Left lung (tissue), 10 donors: ENCODE data around the gene RTN4RL1. TPM values are rescaled to one million over a fixed set of nuclear protein-coding genes. Genes with fewer than 3 reads are reported as not detected.
"Not testable (repeated sequence)": the region's sequence is repeated elsewhere in the genome, so short reads cannot be mapped to it uniquely, and the experiment has no call there.

ENCODE experiments used
- ATAC-seq: fragments of 200-7000 bp; cut with Tn5 transposase; one replicate; pipeline ENCODE4 v1.9.1; 2020; ENCODE audit warnings: moderate library complexity
- DNase-seq, 4 donors: peaks; one replicate each; pipeline ENCODE4 v3.0.0-alpha.2; 2013 to 2020
- H3K27ac ChIP-seq, 2 donors: fragments of 200-600 bp; sonication (generic) in 1 of 2; one replicate each; pipeline versions ENCODE4 v1.5.0 to v1.8.0; 2020 to 2021
- H3K27me3 ChIP-seq, 2 donors: fragments of 200-600 bp; sonication (generic) in 1 of 2; one replicate each; pipeline versions ENCODE4 v1.5.0 to v1.8.0; 2020 to 2021
- H3K36me3 ChIP-seq, 2 donors: fragments of 200-600 bp; sonication (generic) in 1 of 2; one replicate each; pipeline versions ENCODE4 v1.5.0 to v1.8.0; 2020 to 2021
- H3K4me1 ChIP-seq, 2 donors: fragments of 200-600 bp; one replicate each; pipeline ENCODE4 v1.8.0; 2021
- H3K4me3 ChIP-seq, 2 donors: fragments of 200-600 bp; sonication (generic) in 1 of 2; one replicate each; pipeline versions ENCODE4 v1.5.0 to v1.8.0; 2020 to 2021; ENCODE audit warnings: mild to moderate bottlenecking in 1 of 2
- H3K9me3 ChIP-seq, 2 donors: fragments of 200-600 bp; sonication (generic) in 1 of 2; one replicate each; pipeline versions ENCODE4 v1.5.0 to v1.8.0; 2020 to 2021
- intact Hi-C, 2 donors: fragments of 100-400 bp; cut with DNase I; formaldehyde crosslinking; loops; one replicate each; pipeline versions ENCODE4 v1.11.2 to v1.14.2; 2022
- polyA plus RNA-seq, 6 donors: library from polyadenylated mRNA; unstranded; fragments of 120-200 nt; gene quantifications; one replicate each; pipeline ENCODE4 v1.2.1, GENCODE V29; 2013; ENCODE audit not compliant: insufficient read length in 6 of 6
- total RNA-seq, 2 donors: library from RNA; stranded (reverse); fragmentation: NEBNext Ultra II Directional; extraction: Animal tissue kit (Norgen Biotek cat#: 25700); gene quantifications; one replicate each; pipeline ENCODE4 v1.2.1, GENCODE V29; 2021
- TF ChIP-seq, protein P1 (sequence below), 2 donors: fragments of 200-600 bp; sonication (generic) in 1 of 2; IDR thresholded peaks; one replicate each; pipeline versions ENCODE4 v1.5.0 to v1.8.0; 2021; ENCODE audit warnings: antibody characterized with exemption in 2 of 2
- donor health status: DM: no; HTN: yes; CAD: no.
- donor health status: DM: no; HTN: no; CAD: no.

Gene RTN4RL1
- total and polyA plus RNA-seq, 8 donors: 0.34 to 5.1 (median 0.51) TPM

DNA sequence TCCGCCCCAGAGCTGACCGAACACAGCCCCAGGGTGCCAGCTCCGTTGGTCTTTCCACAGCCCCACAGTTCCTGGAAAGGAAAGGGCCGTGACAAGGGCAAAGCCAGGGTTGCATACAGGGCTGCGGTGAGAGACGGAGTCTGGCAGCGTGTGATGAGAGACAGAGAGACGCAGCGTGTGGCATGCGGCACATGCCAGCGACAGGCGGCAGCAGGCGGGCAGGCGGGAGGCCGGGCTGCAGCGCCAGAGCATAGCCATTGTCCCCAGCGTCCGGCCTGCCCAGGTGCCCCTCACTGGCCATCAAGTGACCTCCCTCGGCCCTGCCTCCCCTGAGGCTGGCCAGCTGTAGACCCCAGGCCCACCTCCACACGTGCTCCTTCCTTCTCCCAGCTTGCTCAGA lies 8.6 kb downstream of the RTN4RL1 start:
- Histone ChIP-seq H3K9me3 (no peaks in the 10 kb centered on the region), H3K27me3 (peaks cover 0 to 31% of the 10 kb centered on the region in 2 donors), H3K36me3 (no peaks in the 10 kb centered on the region), H3K4me1 (peaks cover 5 to 8% of the 10 kb centered on the region in 2 donors), H3K27ac (no peak overlapping the region), H3K4me3 (no peak overlapping the region)
- DNase-seq: no peak
- ATAC-seq: no peak
- TF ChIP-seq, protein P1, sequence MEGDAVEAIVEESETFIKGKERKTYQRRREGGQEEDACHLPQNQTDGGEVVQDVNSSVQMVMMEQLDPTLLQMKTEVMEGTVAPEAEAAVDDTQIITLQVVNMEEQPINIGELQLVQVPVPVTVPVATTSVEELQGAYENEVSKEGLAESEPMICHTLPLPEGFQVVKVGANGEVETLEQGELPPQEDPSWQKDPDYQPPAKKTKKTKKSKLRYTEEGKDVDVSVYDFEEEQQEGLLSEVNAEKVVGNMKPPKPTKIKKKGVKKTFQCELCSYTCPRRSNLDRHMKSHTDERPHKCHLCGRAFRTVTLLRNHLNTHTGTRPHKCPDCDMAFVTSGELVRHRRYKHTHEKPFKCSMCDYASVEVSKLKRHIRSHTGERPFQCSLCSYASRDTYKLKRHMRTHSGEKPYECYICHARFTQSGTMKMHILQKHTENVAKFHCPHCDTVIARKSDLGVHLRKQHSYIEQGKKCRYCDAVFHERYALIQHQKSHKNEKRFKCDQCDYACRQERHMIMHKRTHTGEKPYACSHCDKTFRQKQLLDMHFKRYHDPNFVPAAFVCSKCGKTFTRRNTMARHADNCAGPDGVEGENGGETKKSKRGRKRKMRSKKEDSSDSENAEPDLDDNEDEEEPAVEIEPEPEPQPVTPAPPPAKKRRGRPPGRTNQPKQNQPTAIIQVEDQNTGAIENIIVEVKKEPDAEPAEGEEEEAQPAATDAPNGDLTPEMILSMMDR (IDR thresholded peaks at IDR 0.05): no peak
- intact Hi-C loops: no loop called here

GRCh38 chr17:2015314-2015713 lies 9.8 kb downstream of the RTN4RL1 start:
- H3K4me3 ChIP-seq: no peak overlapping the region
- DNase-seq: no peak
- TF ChIP-seq, protein P1 (IDR thresholded peaks at IDR 0.05): no peak
- intact Hi-C loops: no loop called here
- no peak overlapping the region for H3K27ac ChIP-seq
- H3K27me3 ChIP-seq: peaks cover 0 to 22% of the 10 kb centered on the region in 2 donors
- peaks cover 8 to 13% of the 10 kb centered on the region in 2 donors for H3K4me1 ChIP-seq
- no peak for ATAC-seq
- H3K9me3 ChIP-seq: no peaks in the 10 kb centered on the region
- H3K36me3 ChIP-seq: no peaks in the 10 kb centered on the region

- TF ChIP-seq, protein P1 (IDR thresholded peaks at IDR 0.05): no peak
- H3K27ac ChIP-seq: no peak overlapping the region
- intact Hi-C loops: no loop called here
- H3K27me3 ChIP-seq: peaks cover 0 to 11% of the 10 kb centered on the region in 2 donors
- no peak overlapping the region for H3K4me3 ChIP-seq
- no peaks in the 10 kb centered on the region for H3K9me3 ChIP-seq
- peaks cover 8 to 13% of the 10 kb centered on the region in 2 donors for H3K4me1 ChIP-seq
- ATAC-seq: peak; percentile 32
- no peaks in the 10 kb centered on the region for H3K36me3 ChIP-seq
- no peak for DNase-seq
Observed at GRCh38 chr17:2013994-2014317, 11.2 kb downstream of the RTN4RL1 start.

DNA sequence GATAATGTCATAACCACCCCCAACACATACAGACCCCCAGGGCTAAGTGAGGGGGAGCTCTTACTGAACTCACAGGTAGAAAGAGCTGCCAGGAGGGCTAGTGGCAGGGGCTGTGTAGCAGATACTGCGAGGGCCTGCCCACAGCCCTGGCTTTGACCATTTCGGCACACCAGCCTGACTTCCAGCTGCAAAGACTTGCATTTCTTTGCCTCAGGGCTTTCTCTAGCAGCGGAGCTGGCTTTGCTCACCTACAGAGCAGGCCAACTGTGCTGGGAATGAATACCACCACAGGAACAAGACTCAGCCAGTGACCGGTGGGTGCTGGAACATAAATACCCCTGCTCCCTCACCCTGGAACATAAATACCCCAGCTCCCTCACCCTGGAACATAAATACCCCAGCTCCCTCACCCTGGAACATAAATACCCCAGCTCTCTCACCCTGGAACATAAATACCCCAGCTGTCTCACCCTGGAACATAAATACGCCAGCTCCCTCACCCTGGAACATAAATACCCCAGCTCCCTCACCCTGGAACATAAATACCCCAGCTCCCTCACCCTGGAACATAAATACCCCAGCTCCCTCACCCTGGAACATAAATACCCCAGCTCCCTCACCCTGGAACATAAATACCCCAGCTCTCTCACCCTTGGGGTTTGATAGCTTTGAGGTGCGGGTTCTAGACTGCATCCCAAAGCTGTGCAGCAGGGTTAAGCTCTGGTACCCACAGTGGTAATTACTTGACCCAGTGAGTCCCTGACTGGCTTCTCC lies 11.7 kb downstream of the RTN4RL1 start:
- intact Hi-C loops, DNase-seq, H3K36me3 ChIP-seq, H3K4me3 ChIP-seq, H3K27ac ChIP-seq, H3K9me3 ChIP-seq, H3K27me3 ChIP-seq: not testable (repeated sequence)
- peaks cover 8 to 13% of the 10 kb centered on the region in 2 donors for H3K4me1 ChIP-seq
- ATAC-seq: peak; percentile 48

- intact Hi-C loops: no loop called here
Observed at GRCh38 chr17:2012499-2012898, 12.6 kb downstream of the RTN4RL1 start.

More at GRCh38 chr17:2012499-2012898, 12.6 kb downstream of the RTN4RL1 start:
- Histone ChIP-seq H3K4me3 (no peak overlapping the region), H3K27me3 (no peaks in the 10 kb centered on the region), H3K4me1 (peaks cover 8 to 13% of the 10 kb centered on the region in 2 donors), H3K36me3 (no peaks in the 10 kb centered on the region), H3K9me3 (no peaks in the 10 kb centered on the region), H3K27ac (no peak overlapping the region)
- no peak for ATAC-seq
- DNase-seq: no peak
- TF ChIP-seq, protein P1 (IDR thresholded peaks at IDR 0.05): no peak
